ENCODE data around the gene SMYD3. TPM values are rescaled to one million over a fixed set of nuclear protein-coding genes. Genes with fewer than 3 reads are reported as not detected.

The SMYD3 gene
- total RNA-seq, 5 donors from 2014 or later (not counting 1 experiment from before 2014, with no cell fraction given): 17.7 to 37.8 (median 21.9) TPM

- POLR2A ChIA-PET: no interaction called here
- Histone ChIP-seq H3K27ac (ENCODE audit: low read length) (no peak overlapping the region), H3K9me3 (no peaks in the 10 kb centered on the region), H3K36me3 (ENCODE audit: control insufficient read depth in 2 of 2, extremely low read depth in 1 of 2, insufficient read depth in 1 of 2, low read length in 1 of 2) (no peaks in the 10 kb centered on the region), H3K4me3 (ENCODE audit: control insufficient read depth in 1 of 2, extremely low read depth in 1 of 2, low read length in 1 of 2) (no peak overlapping the region), H3K27me3 (replicated peaks in 1 of 2; ENCODE audit: control insufficient read depth in 2 of 2, extremely low read depth in 1 of 2, insufficient read depth in 2 of 2, low read length in 1 of 2) (no peaks in the 10 kb centered on the region), H3K4me1 (ENCODE audit: control insufficient read depth in 1 of 2, extremely low read depth in 1 of 2, insufficient read depth in 2 of 2, low read length in 2 of 2) (peaks cover 0 to 2% of the 10 kb centered on the region in 2 experiments)
- Mint-ChIP-seq H3K4me3 (no peak overlapping the region), H3K36me3 (peaks cover 33% of the 10 kb centered on the region), H3K4me1 (peaks cover 0 to 10% (median 0%) of the 10 kb centered on the region in 3 donors), H3K27ac (no peak overlapping the region), H3K27me3 (no peaks in the 10 kb centered on the region), H3K9me3 (no peaks in the 10 kb centered on the region)
- no CpG with 5 or more reads among the region's 1 CpG for WGBS (ENCODE audit: insufficient coverage)
- CTCF ChIA-PET: no interaction called here
- no peak for ATAC-seq (replicated peaks in 1 of 4)
- DNase-seq: no peak
These were observed 322.6 kb downstream of the SMYD3 start for GRCh38 chr1:246184503-246184902.

DNA sequence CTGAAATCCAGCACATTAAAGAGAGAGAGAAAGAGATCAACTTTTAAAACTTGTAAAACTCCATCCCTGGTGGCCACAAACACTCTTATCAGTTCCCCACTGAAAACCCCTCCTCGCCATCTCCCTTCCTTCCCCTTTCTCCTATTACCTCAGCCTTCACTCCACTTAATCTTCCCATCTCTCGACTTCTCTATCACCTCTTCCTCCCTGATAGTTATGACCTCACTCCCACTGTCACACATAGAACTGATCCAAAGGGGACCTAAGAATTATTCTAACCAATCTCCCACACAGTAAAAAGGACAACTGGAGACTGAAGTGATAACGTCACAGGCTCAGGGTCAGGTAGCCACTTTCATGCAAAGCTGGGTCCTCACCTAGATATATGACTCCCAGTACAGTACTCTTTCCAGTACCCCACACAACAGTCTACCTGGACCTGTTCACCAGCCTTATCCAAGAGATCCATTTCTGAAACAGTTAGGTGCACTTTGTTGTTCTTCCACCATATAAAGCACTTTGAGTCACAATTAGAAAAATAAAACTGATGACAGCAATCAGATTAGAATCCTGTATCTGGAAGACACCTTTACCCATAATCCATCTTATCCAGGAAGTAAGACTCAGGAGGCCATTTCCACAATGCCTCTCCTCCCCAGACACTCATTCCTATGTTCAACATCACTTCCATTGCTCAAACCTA is 324.8 kb downstream of the SMYD3 start:
- Mint-ChIP-seq H3K4me3 (no peak overlapping the region), H3K4me1 (peaks cover 0 to 10% (median 0%) of the 10 kb centered on the region in 3 donors), H3K9me3 (no peaks in the 10 kb centered on the region), H3K36me3 (peaks cover 47% of the 10 kb centered on the region), H3K27me3 (no peaks in the 10 kb centered on the region), H3K27ac (no peak overlapping the region)
- ChIA-PET POLR2A (no interaction called here), CTCF (no interaction called here)
- H3K4me3 ChIP-seq (ENCODE audit: control insufficient read depth in 1 of 2, extremely low read depth in 1 of 2, low read length in 1 of 2): no peak overlapping the region
- 72% methylated on average over 3 of the region's 3 CpGs for WGBS (ENCODE audit: insufficient coverage)
- H3K36me3 ChIP-seq (ENCODE audit: control insufficient read depth in 2 of 2, extremely low read depth in 1 of 2, insufficient read depth in 1 of 2, low read length in 1 of 2): peaks cover 0 to 2% of the 10 kb centered on the region in 2 donors
- peaks cover 0 to 2% of the 10 kb centered on the region in 2 experiments for H3K4me1 ChIP-seq (ENCODE audit: control insufficient read depth in 1 of 2, extremely low read depth in 1 of 2, insufficient read depth in 2 of 2, low read length in 2 of 2)
- no peaks in the 10 kb centered on the region for H3K27me3 ChIP-seq (replicated peaks in 1 of 2; ENCODE audit: control insufficient read depth in 2 of 2, extremely low read depth in 1 of 2, insufficient read depth in 2 of 2, low read length in 1 of 2)
- ATAC-seq (replicated peaks in 1 of 4) (no peak), DNase-seq (no peak)
- H3K9me3 ChIP-seq: no peaks in the 10 kb centered on the region
- H3K27ac ChIP-seq (ENCODE audit: low read length): no peak overlapping the region

DNA sequence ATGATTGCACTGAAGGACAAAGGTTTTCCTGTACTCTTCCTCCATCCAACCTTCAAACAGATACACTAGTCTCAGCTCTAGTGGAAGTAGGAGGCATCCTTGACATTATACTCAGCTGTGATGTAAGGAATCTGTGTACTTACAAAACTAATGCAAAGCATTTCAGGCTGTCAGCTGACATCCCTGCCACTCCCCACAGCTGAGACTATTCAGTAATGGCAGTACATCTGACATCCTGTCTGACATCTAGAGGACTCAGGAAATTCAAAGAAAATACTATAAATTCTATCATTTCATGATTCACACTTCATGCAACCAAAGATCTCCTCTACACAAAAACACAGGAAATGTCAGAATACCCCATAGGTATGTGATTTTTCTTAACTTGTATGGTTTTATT is 325.8 kb downstream of the SMYD3 start:
- Mint-ChIP-seq H3K4me3 (no peak overlapping the region), H3K27ac (no peak overlapping the region), H3K36me3 (peaks cover 43% of the 10 kb centered on the region), H3K9me3 (no peaks in the 10 kb centered on the region), H3K4me1 (peaks cover 0 to 10% (median 0%) of the 10 kb centered on the region in 3 donors), H3K27me3 (no peaks in the 10 kb centered on the region)
- Histone ChIP-seq H3K27me3 (replicated peaks in 1 of 2; ENCODE audit: control insufficient read depth in 2 of 2, extremely low read depth in 1 of 2, insufficient read depth in 2 of 2, low read length in 1 of 2) (no peaks in the 10 kb centered on the region), H3K4me3 (ENCODE audit: control insufficient read depth in 1 of 2, extremely low read depth in 1 of 2, low read length in 1 of 2) (no peak overlapping the region), H3K9me3 (no peaks in the 10 kb centered on the region), H3K27ac (ENCODE audit: low read length) (no peak overlapping the region), H3K4me1 (ENCODE audit: control insufficient read depth in 1 of 2, extremely low read depth in 1 of 2, insufficient read depth in 2 of 2, low read length in 2 of 2) (peaks cover 0 to 2% of the 10 kb centered on the region in 2 experiments), H3K36me3 (ENCODE audit: control insufficient read depth in 2 of 2, extremely low read depth in 1 of 2, insufficient read depth in 1 of 2, low read length in 1 of 2) (peaks cover 0 to 2% of the 10 kb centered on the region in 2 donors)
- POLR2A ChIA-PET: no interaction called here
- CTCF ChIA-PET: no interaction called here
- no peak for ATAC-seq (replicated peaks in 1 of 4)
- DNase-seq: no peak

DNA sequence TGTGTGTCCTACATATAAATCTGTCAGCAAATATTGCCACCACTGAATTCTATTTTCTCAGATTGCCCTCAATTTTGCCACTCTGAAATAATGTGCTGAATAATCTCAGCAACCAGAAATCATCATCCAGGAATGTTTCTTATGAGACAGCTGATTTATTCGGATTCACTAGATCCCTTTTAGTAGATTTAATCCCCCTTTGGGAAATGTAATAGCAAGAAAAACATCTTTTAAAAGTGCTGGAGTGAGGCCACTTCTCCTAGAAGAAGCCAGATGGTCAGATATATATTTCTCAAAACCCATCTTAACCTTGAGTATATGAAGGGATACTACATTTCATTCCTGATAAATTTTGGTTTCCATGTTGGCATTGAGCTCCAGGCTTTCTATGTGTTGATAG is 327.7 kb downstream of the SMYD3 start:
- DNase-seq (no peak), ATAC-seq (replicated peaks in 1 of 4) (no peak)
- Mint-ChIP-seq H3K27ac (no peak overlapping the region), H3K4me1 (peaks cover 0 to 10% (median 0%) of the 10 kb centered on the region in 3 donors), H3K36me3 (peaks cover 35% of the 10 kb centered on the region), H3K27me3 (no peaks in the 10 kb centered on the region), H3K4me3 (no peak overlapping the region), H3K9me3 (no peaks in the 10 kb centered on the region)
- Histone ChIP-seq H3K27ac (ENCODE audit: low read length) (no peak overlapping the region), H3K27me3 (replicated peaks in 1 of 2; ENCODE audit: control insufficient read depth in 2 of 2, extremely low read depth in 1 of 2, insufficient read depth in 2 of 2, low read length in 1 of 2) (no peaks in the 10 kb centered on the region), H3K36me3 (ENCODE audit: control insufficient read depth in 2 of 2, extremely low read depth in 1 of 2, insufficient read depth in 1 of 2, low read length in 1 of 2) (peaks cover 0 to 2% of the 10 kb centered on the region in 2 donors), H3K4me1 (ENCODE audit: control insufficient read depth in 1 of 2, extremely low read depth in 1 of 2, insufficient read depth in 2 of 2, low read length in 2 of 2) (peaks cover 0 to 2% of the 10 kb centered on the region in 2 experiments), H3K9me3 (no peaks in the 10 kb centered on the region), H3K4me3 (ENCODE audit: control insufficient read depth in 1 of 2, extremely low read depth in 1 of 2, low read length in 1 of 2) (no peak overlapping the region)
- no CpG with 5 or more reads among the region's 1 CpG for WGBS (ENCODE audit: insufficient coverage)
- ChIA-PET CTCF (no interaction called here), POLR2A (no interaction called here)

GRCh38 chr1:246178717-246179311 is 328.3 kb downstream of the SMYD3 start:
- WGBS (ENCODE audit: insufficient coverage): 92% methylated on average over 2 of the region's 6 CpGs
- peaks cover 0 to 10% (median 0%) of the 10 kb centered on the region in 3 donors for H3K4me1 Mint-ChIP-seq
- CTCF ChIA-PET: no interaction called here

DNA sequence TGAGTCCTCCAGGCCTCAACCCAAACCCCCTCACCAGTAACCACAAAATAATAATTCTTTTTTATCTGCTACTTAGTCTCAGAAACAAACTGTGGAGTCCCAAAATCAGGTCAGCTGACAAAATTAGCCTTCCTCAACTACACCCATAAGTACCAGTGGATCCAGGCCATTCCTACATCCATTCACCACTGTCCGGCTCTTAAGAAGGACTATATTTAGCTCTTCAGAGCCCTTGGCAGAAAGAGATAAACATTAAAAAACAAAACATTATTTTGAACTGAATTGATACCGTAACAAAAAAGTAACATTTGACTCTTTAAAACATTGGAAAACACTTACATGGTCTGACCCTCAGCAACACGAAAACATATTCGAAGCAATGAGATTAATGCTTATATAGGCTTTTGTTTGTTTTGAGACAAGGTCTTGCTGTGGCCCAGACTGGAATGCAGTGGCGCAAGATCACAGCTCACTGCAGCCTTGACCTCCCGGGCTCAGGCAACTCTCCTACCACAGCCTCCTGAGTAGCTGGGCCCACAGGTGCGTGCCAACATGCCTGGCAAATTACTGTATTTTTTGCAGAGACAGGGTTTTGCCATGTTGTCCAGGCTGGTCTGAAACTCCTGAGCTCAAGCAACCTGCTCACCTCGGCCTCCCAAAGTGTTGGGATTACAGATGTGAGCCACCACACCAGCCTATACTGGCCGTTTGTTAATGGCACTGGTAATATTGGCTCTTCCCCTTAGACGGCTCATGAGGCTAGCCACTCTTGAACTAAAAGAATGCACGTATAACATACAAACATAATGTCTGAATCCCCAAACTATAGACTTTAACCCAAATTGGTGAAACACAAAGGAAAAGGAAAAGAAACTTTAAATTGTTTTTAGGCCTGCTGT is 330.7 kb downstream of the SMYD3 start:
- H3K27ac Mint-ChIP-seq: no peak overlapping the region
- H3K9me3 Mint-ChIP-seq: peaks cover 0 to 6% (median 0%) of the 10 kb centered on the region in 3 donors
- no peaks in the 10 kb centered on the region for H3K4me1 Mint-ChIP-seq
- ATAC-seq (replicated peaks in 1 of 4): no peak
- WGBS (ENCODE audit: insufficient coverage): 94% methylated on average over 4 of the region's 11 CpGs
- peaks cover 34% of the 10 kb centered on the region for H3K36me3 Mint-ChIP-seq
- ChIA-PET POLR2A (no interaction called here), CTCF (no interaction called here)
- Histone ChIP-seq H3K27me3 (replicated peaks in 1 of 2; ENCODE audit: control insufficient read depth in 2 of 2, extremely low read depth in 1 of 2, insufficient read depth in 2 of 2, low read length in 1 of 2) (no peaks in the 10 kb centered on the region), H3K9me3 (no peaks in the 10 kb centered on the region), H3K4me3 (ENCODE audit: control insufficient read depth in 1 of 2, extremely low read depth in 1 of 2, low read length in 1 of 2) (no peak overlapping the region), H3K27ac (ENCODE audit: low read length) (no peak overlapping the region), H3K4me1 (ENCODE audit: control insufficient read depth in 1 of 2, extremely low read depth in 1 of 2, insufficient read depth in 2 of 2, low read length in 2 of 2) (peaks cover 0 to 2% of the 10 kb centered on the region in 2 experiments), H3K36me3 (ENCODE audit: control insufficient read depth in 2 of 2, extremely low read depth in 1 of 2, insufficient read depth in 1 of 2, low read length in 1 of 2) (peaks cover 0 to 2% of the 10 kb centered on the region in 2 donors)
- H3K4me3 Mint-ChIP-seq: no peak overlapping the region
- DNase-seq: no peak
- no peaks in the 10 kb centered on the region for H3K27me3 Mint-ChIP-seq

More at GRCh38 chr1:246178717-246179311, 328.3 kb downstream of the SMYD3 start:
- no peak for DNase-seq
- Mint-ChIP-seq H3K27me3 (no peaks in the 10 kb centered on the region), H3K9me3 (no peaks in the 10 kb centered on the region), H3K27ac (no peak overlapping the region), H3K4me3 (no peak overlapping the region), H3K36me3 (peaks cover 34% of the 10 kb centered on the region)
- no peaks in the 10 kb centered on the region for H3K27me3 ChIP-seq (replicated peaks in 1 of 2; ENCODE audit: control insufficient read depth in 2 of 2, extremely low read depth in 1 of 2, insufficient read depth in 2 of 2, low read length in 1 of 2)
- no peak overlapping the region for H3K27ac ChIP-seq (ENCODE audit: low read length)
- peaks cover 0 to 2% of the 10 kb centered on the region in 2 donors for H3K36me3 ChIP-seq (ENCODE audit: control insufficient read depth in 2 of 2, extremely low read depth in 1 of 2, insufficient read depth in 1 of 2, low read length in 1 of 2)
- H3K4me1 ChIP-seq (ENCODE audit: control insufficient read depth in 1 of 2, extremely low read depth in 1 of 2, insufficient read depth in 2 of 2, low read length in 2 of 2): peaks cover 0 to 2% of the 10 kb centered on the region in 2 experiments
- POLR2A ChIA-PET: no interaction called here
- no peak overlapping the region for H3K4me3 ChIP-seq (ENCODE audit: control insufficient read depth in 1 of 2, extremely low read depth in 1 of 2, low read length in 1 of 2)
- H3K9me3 ChIP-seq: no peaks in the 10 kb centered on the region
- ATAC-seq (replicated peaks in 1 of 4): no peak
